NCI-H146 treated with DMSO at 0.1 percent for 48 hours (cell line): ENCODE data around the gene CREG2.
"Not testable (repeated sequence)": the region's sequence is repeated elsewhere in the genome, so short reads cannot be mapped to it uniquely, and the experiment has no call there.

Source experiments
- DNase-seq: peaks from one replicate; lab custom pipeline; 2025; ENCODE audit not compliant: unreplicated experiment; lab: John Stamatoyannopoulos, UW

Gene CREG2

GRCh38 chr2:101375653-101376052 is 11.7 kb downstream of the CREG2 start:
- no peak for DNase-seq

GRCh38 chr2:101374821-101375561 is 12.3 kb downstream of the CREG2 start:
- DNase-seq, result no peak

GRCh38 chr2:101372792-101373191 is 14.5 kb downstream of the CREG2 start:
- DNase-seq, result no peak

- no peak for DNase-seq
Measured at GRCh38 chr2:101371636-101372035, 15.7 kb downstream of the CREG2 start.

GRCh38 chr2:101369100-101369499 is 18.2 kb downstream of the CREG2 start:
- DNase-seq, result no peak

GRCh38 chr2:101368376-101368775 is 18.9 kb downstream of the CREG2 start:
- no peak for DNase-seq

GRCh38 chr2:101367508-101367907 is 19.8 kb downstream of the CREG2 start:
- no peak for DNase-seq

GRCh38 chr2:101364878-101365277 is 22.4 kb downstream of the CREG2 start:
- DNase-seq, result no peak

- no peak for DNase-seq
Measured at GRCh38 chr2:101362777-101363176, 24.5 kb downstream of the CREG2 start.

GRCh38 chr2:101362316-101362715 is 25.0 kb downstream of the CREG2 start:
- DNase-seq, result no peak

- DNase-seq, result no peak
Measured at GRCh38 chr2:101361522-101361921, 25.8 kb downstream of the CREG2 start.

- DNase-seq, result no peak
Measured at GRCh38 chr2:101361121-101361520, 26.2 kb downstream of the CREG2 start.

- no peak for DNase-seq
Measured at GRCh38 chr2:101360232-101360631, 27.1 kb downstream of the CREG2 start.

GRCh38 chr2:101359410-101359954 is 27.8 kb downstream of the CREG2 start:
- no peak for DNase-seq

- no peak for DNase-seq
Measured at GRCh38 chr2:101357376-101357775, 29.9 kb downstream of the CREG2 start.

GRCh38 chr2:101356521-101356920 is 30.8 kb downstream of the CREG2 start:
- DNase-seq, result no peak

- DNase-seq, result no peak
Measured at GRCh38 chr2:101356055-101356454, 31.2 kb downstream of the CREG2 start.

- DNase-seq, result no peak
Measured at GRCh38 chr2:101355401-101356054, 31.8 kb downstream of the CREG2 start.

- DNase-seq, result no peak
Measured at GRCh38 chr2:101354420-101355311, 32.6 kb downstream of the CREG2 start.

GRCh38 chr2:101352631-101353030 is 34.7 kb downstream of the CREG2 start:
- DNase-seq, result not testable (repeated sequence)

- no peak for DNase-seq
Measured at GRCh38 chr2:101351207-101351606, 36.1 kb downstream of the CREG2 start.
